Neural progenitor cell (in vitro differentiated cells): ENCODE data around the gene TIAM1. TPM values are rescaled to one million over a fixed set of nuclear protein-coding genes. Genes with fewer than 3 reads are reported as not detected.

Source experiments
- DNase-seq: peaks from one replicate; pipeline ENCODE4 v3.0.0-alpha.2; 2016; ENCODE audit warnings: low spot score
- H2AFZ ChIP-seq: fragments of 200-600 bp; sonication (generic); replicated peaks from 2 replicates; pipeline ENCODE4 v1.6.1; 2016; ENCODE audit warnings: antibody characterized with exemption
- H3F3A ChIP-seq: fragments of 200-600 bp; sonication (generic); 2 replicates; pipeline ENCODE4 v1.6.1; 2016; ENCODE audit warnings: antibody characterized with exemption, low read depth
- H3K27ac ChIP-seq: fragments of 200-600 bp; sonication (generic); 2 replicates; pipeline ENCODE4 v1.5.1; 2016; ENCODE audit warnings: mild to moderate bottlenecking
- H3K27me3 ChIP-seq: fragments of 200-600 bp; sonication (generic); 2 replicates; pipeline ENCODE4 v1.6.1; 2016; ENCODE audit warnings: mild to moderate bottlenecking, moderate library complexity
- H3K36me3 ChIP-seq: fragments of 200-600 bp; sonication (generic); 2 replicates; pipeline ENCODE4 v1.5.1; 2016
- H3K4me1 ChIP-seq: fragments of 200-600 bp; sonication (generic); 2 replicates; pipeline ENCODE4 v1.6.1; 2016; ENCODE audit warnings: mixed run types
- H3K4me2 ChIP-seq: fragments of 200-600 bp; sonication (generic); 2 replicates; pipeline ENCODE4 v1.6.1; 2016
- H3K4me3 ChIP-seq: fragments of 200-600 bp; sonication (generic); 2 replicates; pipeline ENCODE4 v1.5.1; 2016
- H3K79me2 ChIP-seq: fragments of 200-600 bp; sonication (generic); 2 replicates; pipeline ENCODE4 v1.6.1; 2016; ENCODE audit warnings: low read depth
- H3K9ac ChIP-seq: fragments of 200-600 bp; sonication (generic); 2 replicates; pipeline ENCODE4 v1.6.1; 2016
- H3K9me3 ChIP-seq: fragments of 200-600 bp; sonication (generic); 2 replicates; pipeline ENCODE4 v1.5.1; 2016; ENCODE audit warnings: low read depth
- H4K20me1 ChIP-seq: fragments of 200-600 bp; sonication (generic); 2 replicates; pipeline ENCODE4 v1.6.1; 2016; ENCODE audit warnings: low read depth
- H3K27ac Mint-ChIP-seq: 3 replicates; pipeline ENCODE4 v1.8.0; 2021; ENCODE audit warnings: mixed read lengths
- H3K27me3 Mint-ChIP-seq: 2 replicates; pipeline ENCODE4 v1.8.0; 2022; ENCODE audit warnings: low read depth, mild to moderate bottlenecking, inconsistent platforms, moderate library complexity, mixed read lengths; ENCODE audit not compliant: insufficient read depth
- H3K36me3 Mint-ChIP-seq: 3 replicates; pipeline ENCODE4 v1.8.0; 2021; ENCODE audit warnings: mixed read lengths
- H3K4me1 Mint-ChIP-seq: 3 replicates; pipeline ENCODE4 v1.8.0; 2021; ENCODE audit warnings: mixed read lengths
- H3K4me3 Mint-ChIP-seq: 3 replicates; pipeline ENCODE4 v1.8.0; 2021; ENCODE audit warnings: mild to moderate bottlenecking, moderate library complexity, mixed read lengths
- H3K9me3 Mint-ChIP-seq: 3 replicates; pipeline ENCODE4 v1.8.0; 2020; ENCODE audit warnings: mixed read lengths
- EZH2 ChIP-seq: fragments of 200-600 bp; sonication (generic); IDR thresholded peaks from 2 replicates; pipeline ENCODE4 v1.6.1; 2017; ENCODE audit warnings: antibody characterized with exemption, mild to moderate bottlenecking, moderate library complexity
- EZH2phosphoT487 ChIP-seq: fragments of 200-600 bp; sonication (generic); IDR thresholded peaks from 2 replicates; pipeline ENCODE4 v1.6.1; 2017; ENCODE audit warnings: antibody characterized with exemption
- total RNA-seq: library from RNA; depleted of rRNA; stranded (reverse); fragments of >200 nt; gene quantifications from 2 replicates; pipeline ENCODE4 v1.2.3, GENCODE V29; 2015; ENCODE audit warnings: low replicate concordance
- TF ChIP-seq, protein P1 (sequence below): fragments of 200-600 bp; sonication (generic); IDR thresholded peaks from 2 replicates; pipeline ENCODE4 v1.5.1; 2017; ENCODE audit warnings: antibody characterized with exemption, mild to moderate bottlenecking

Gene TIAM1
- total RNA-seq, 1 donor from 2014 or later = 27.2 TPM

DNA sequence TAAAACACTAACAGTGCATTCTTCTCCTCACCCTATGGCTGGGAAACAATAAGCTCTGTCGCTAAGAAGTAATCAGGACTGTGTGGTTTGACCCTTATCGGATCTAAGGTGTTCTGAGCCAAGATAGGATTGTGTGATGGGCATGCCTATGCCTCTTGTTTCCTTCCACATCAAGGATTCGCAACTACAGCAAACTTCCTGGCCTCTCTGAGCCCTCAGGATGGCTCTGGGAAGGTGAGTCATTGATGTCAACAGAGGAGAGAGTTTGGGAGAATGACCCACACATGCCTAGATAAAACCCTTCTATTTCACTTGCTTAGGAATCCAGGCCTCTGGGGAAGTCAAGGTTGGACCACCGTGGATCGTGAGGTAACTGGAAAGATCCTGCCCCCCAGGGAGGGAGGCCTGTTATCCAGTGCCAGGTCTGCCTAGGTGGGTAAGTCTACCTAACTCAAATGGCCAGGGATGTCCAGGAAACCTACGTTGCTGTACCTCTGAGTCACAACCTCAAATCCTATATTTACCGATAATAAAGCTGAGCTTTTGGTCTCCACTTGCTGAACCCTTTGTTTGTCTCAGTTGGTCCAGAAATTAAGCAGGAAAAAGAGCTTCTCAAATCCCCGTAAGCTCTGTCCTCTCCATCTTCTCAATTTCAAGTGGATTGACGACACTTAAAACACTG, 27.4 kb downstream of the TIAM1 start:
- H3K9ac ChIP-seq = no peak overlapping the region
- no peak for DNase-seq
- peaks cover 27% of the 10 kb centered on the region for H3K36me3 Mint-ChIP-seq
- H3K27ac Mint-ChIP-seq = no peak overlapping the region
- H3K9me3 Mint-ChIP-seq = peaks cover 3% of the 10 kb centered on the region
- H3K4me2 ChIP-seq = no peak overlapping the region
- H3K27ac ChIP-seq = no peak overlapping the region
- no peaks in the 10 kb centered on the region for H3K9me3 ChIP-seq
- H4K20me1 ChIP-seq = no peaks in the 10 kb centered on the region
- no peak overlapping the region for H3K4me3 Mint-ChIP-seq
- H3K27me3 ChIP-seq = no peaks in the 10 kb centered on the region
- no peaks in the 10 kb centered on the region for H3K79me2 ChIP-seq
- peaks cover 5% of the 10 kb centered on the region for H3K27me3 Mint-ChIP-seq
- H3K4me1 ChIP-seq = no peaks in the 10 kb centered on the region
- H3K4me1 Mint-ChIP-seq = peaks cover 2% of the 10 kb centered on the region
- no peak overlapping the region for H3K4me3 ChIP-seq
- H2AFZ ChIP-seq = no peak overlapping the region
- no peaks in the 10 kb centered on the region for H3K36me3 ChIP-seq
- TF ChIP-seq, protein P1, sequence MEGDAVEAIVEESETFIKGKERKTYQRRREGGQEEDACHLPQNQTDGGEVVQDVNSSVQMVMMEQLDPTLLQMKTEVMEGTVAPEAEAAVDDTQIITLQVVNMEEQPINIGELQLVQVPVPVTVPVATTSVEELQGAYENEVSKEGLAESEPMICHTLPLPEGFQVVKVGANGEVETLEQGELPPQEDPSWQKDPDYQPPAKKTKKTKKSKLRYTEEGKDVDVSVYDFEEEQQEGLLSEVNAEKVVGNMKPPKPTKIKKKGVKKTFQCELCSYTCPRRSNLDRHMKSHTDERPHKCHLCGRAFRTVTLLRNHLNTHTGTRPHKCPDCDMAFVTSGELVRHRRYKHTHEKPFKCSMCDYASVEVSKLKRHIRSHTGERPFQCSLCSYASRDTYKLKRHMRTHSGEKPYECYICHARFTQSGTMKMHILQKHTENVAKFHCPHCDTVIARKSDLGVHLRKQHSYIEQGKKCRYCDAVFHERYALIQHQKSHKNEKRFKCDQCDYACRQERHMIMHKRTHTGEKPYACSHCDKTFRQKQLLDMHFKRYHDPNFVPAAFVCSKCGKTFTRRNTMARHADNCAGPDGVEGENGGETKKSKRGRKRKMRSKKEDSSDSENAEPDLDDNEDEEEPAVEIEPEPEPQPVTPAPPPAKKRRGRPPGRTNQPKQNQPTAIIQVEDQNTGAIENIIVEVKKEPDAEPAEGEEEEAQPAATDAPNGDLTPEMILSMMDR = no peak
- TF ChIP-seq EZH2phosphoT487 (no peak), EZH2 (no peak)
- no peaks in the 10 kb centered on the region for H3F3A ChIP-seq

DNA sequence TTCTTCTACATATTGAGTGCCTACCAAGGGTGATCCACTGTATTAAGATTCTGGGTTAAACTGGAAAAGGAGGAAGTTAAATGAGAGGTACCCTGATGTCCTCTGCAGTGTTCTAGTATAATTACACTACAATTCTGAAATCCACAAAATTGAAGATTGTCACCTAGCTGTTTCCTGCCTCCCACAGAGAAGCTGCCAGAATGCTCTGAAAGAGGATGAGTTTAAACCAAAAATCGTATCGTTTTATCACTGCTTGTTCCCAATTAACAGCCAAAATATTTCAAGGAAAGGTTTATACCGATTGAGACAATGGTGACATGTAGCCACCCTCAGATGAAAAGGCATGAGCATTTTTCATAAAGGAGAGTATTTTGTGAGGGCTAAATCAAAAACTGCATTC, 28.0 kb downstream of the TIAM1 start:
- Histone ChIP-seq H3K27ac (no peak overlapping the region), H3F3A (no peaks in the 10 kb centered on the region), H3K27me3 (no peaks in the 10 kb centered on the region), H3K4me2 (no peak overlapping the region), H3K4me3 (no peak overlapping the region), H2AFZ (no peak overlapping the region), H3K9ac (no peak overlapping the region), H3K4me1 (peaks cover 5% of the 10 kb centered on the region), H3K9me3 (no peaks in the 10 kb centered on the region), H3K36me3 (no peaks in the 10 kb centered on the region), H3K79me2 (no peaks in the 10 kb centered on the region), H4K20me1 (no peaks in the 10 kb centered on the region)
- Mint-ChIP-seq H3K4me1 (peaks cover 2% of the 10 kb centered on the region), H3K27me3 (peaks cover 5% of the 10 kb centered on the region), H3K36me3 (peaks cover 30% of the 10 kb centered on the region), H3K9me3 (peaks cover 3% of the 10 kb centered on the region), H3K4me3 (no peak overlapping the region), H3K27ac (no peak overlapping the region)
- no peak for DNase-seq
- TF ChIP-seq, protein P1 = no peak
- TF ChIP-seq EZH2phosphoT487 = no peak
- TF ChIP-seq EZH2 = no peak

DNA sequence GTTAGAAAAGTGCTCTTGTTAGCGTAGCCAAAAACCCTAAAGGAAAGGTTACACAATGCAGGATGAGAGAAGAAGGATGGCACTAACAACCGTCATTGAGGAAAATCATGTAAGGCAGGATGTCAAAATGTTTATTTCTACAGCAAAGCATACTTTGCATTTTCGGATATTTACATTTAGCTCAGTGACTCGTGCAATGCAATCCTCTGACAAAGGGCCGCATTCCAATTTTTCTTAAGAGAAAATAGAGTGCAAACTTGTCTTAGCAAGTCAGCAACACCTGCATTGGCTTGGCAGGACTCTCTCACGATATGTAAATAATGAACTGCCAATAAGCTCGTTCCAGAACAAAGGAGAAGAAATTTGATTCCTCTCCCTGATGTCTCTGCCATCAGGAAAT, 33.3 kb downstream of the TIAM1 start:
- Histone ChIP-seq H2AFZ (no peak overlapping the region), H3K27ac (peak overlapping the region; percentile 1), H3K4me3 (no peak overlapping the region), H3K27me3 (no peaks in the 10 kb centered on the region), H3F3A (no peaks in the 10 kb centered on the region), H3K4me1 (peaks cover 10% of the 10 kb centered on the region), H3K79me2 (no peaks in the 10 kb centered on the region), H3K9ac (no peak overlapping the region), H4K20me1 (no peaks in the 10 kb centered on the region), H3K4me2 (peak overlapping the region; percentile 27), H3K36me3 (no peaks in the 10 kb centered on the region), H3K9me3 (no peaks in the 10 kb centered on the region)
- TF ChIP-seq, protein P1 = no peak
- TF ChIP-seq EZH2phosphoT487 = no peak
- no peak for TF ChIP-seq EZH2
- Mint-ChIP-seq H3K4me3 (no peak overlapping the region), H3K27ac (no peak overlapping the region), H3K9me3 (no peaks in the 10 kb centered on the region), H3K36me3 (peaks cover 19% of the 10 kb centered on the region), H3K4me1 (peaks cover 25% of the 10 kb centered on the region), H3K27me3 (peaks cover 8% of the 10 kb centered on the region)
- DNase-seq = peak; percentile 33
